Subcutaneous adipose tissue (tissue), 4 donors: Measurements from ENCODE around the gene NCKAP5. TPM values are rescaled to one million over a fixed set of nuclear protein-coding genes. Genes with fewer than 3 reads are reported as not detected.

Experiments used
- CTCF ChIP-seq: fragments of 450-650 bp; IDR thresholded peaks from one replicate; pipeline ENCODE4 v1.5.1; 2016; ENCODE audit warnings: low read depth, mild to moderate bottlenecking, control low read depth, antibody characterized with exemption, moderate library complexity
- total RNA-seq, 4 donors: library from RNA; depleted of rRNA; stranded (reverse); fragments of >200 nt; gene quantifications; one replicate each; pipeline ENCODE4 v1.1.0, GENCODE V29; 2016

NCKAP5 gene
- total RNA-seq, 4 donors from 2014 or later, result 1.5 to 6.4 (median 3.8) TPM

DNA sequence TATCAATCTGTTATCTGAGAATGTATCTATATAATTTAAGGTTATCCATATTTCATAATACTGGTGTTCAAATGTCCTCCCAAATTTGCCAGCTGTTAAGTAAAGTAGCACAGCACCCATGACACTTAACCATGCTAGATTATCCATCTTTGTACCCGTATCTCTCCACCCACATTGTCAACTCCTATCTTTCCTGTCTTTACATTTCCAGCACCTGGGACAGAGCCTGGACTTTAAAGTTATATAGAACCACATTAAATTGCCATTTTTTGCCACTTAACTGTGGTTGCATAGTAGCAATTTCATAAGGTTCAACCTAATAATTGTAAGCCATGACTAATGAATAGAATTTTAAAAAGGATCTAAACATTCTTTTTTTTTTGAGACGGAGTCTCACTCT lies 226.7 kb downstream of the NCKAP5 start:
- TF ChIP-seq CTCF, result no peak

GRCh38 chr2:133338224-133338623 lies 230.0 kb downstream of the NCKAP5 start:
- TF ChIP-seq CTCF, result no peak

- TF ChIP-seq CTCF, result no peak
These were observed 233.3 kb downstream of the NCKAP5 start for GRCh38 chr2:133334923-133335322.

- no peak for TF ChIP-seq CTCF
These were observed 235.1 kb downstream of the NCKAP5 start for GRCh38 chr2:133333181-133333580.

DNA sequence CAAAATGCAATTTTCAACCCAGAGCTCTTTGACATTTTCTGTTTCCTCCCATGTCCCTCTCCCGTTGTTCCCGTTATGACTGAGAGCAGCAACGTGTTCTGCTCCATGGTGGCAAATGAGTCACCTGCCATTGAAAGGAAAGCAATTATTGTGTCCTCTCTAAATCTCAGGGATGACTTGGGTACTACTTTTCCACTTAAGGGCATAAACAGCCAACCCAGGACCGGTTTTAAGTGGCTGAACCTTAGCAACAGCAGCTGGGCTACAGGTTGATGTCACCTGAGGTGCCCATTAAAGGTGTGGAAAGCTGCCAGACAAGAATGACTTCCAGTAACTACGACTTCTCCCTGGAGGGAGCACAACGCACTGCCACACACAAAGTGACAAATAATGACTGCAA lies 236.8 kb downstream of the NCKAP5 start:
- TF ChIP-seq CTCF, result no peak

DNA sequence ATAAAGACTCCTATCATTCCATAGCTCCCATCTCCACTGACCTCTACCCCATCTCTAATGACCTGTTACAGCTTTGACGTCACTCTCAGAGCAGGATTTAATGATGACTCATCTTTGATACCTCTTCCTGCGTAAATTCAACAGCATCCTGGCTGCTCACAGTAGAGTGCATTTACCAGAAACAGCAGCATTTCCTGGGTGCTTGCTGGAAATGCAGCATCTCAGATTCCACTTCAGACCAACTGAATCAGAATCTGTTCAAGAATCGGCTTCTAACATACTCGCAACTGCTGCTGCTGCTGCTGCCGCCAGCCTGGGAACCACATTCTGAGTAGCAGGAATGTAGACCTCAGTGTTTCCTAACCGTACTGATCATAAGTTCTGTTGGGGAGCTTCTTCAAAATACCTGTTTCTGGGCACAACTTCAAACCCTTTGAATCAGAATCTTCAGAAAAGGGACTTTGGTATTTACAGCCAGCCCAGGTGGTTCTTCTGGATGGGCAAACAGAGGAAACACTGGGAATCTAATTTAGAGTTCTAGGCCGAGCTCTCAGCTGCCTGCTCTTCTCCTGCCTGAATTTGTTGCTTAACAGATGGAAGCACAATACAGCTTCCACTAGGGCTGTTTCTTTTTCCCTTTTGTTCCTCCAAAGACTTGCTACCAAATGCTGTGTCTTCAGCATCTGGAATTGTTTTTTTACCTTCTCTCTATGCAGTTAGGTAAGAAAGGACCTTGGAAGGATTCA lies 241.4 kb downstream of the NCKAP5 start:
- TF ChIP-seq CTCF, result no peak

DNA sequence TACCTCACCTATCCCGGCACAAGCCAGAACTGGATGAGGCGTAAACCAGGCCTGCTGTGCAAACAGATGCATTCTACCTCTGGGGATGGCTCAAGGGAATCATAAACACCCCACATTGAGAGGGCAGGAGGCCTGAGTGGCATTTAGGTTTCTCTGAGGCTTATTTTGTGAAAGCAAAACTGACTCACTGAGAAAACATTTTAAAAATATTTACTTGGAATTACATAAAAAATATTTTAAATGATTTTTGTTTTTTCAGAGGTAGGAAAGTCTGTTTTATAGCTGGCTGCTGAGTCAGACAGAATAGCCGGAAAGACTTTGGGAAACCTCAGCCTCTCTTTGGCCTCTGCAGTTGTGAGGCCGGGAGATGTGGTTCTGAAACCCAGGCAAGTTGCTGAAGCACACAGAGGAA lies 244.1 kb downstream of the NCKAP5 start:
- no peak for TF ChIP-seq CTCF
